ENCODE measurements around the gene MYOM1. TPM values are rescaled to one million over a fixed set of nuclear protein-coding genes. Genes with fewer than 3 reads are reported as not detected.

MYOM1 gene
- total and polyA plus RNA-seq, 10 donors = 1.2 to 6.2 (median 2.0) TPM

DNA sequence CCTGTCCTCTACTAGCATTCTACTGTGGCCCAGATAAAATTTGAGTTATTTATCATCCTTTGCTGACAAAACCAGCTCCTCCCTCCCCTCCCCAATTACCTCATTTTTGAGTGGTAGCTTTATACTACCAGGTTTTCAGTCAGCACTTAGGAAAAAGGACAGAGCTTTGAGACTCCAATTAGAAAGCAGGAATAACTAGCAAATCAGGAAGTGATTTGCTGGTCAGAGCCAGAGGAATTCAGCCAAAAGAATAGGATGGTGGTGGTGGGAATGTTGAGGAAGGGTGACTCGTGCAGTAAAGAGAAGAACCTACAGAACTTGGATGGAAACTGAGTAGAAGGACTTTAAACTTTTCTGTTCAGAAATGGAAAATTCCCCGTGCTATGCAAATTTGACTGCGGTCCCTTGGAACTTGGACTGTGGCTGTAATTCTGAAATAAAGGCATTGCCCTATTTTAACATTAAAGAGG lies 45.8 kb upstream of the MYOM1 start:
- intact Hi-C loops (cut with DNase I; ENCODE audit: low total_unique reads) = no loop called here

DNA sequence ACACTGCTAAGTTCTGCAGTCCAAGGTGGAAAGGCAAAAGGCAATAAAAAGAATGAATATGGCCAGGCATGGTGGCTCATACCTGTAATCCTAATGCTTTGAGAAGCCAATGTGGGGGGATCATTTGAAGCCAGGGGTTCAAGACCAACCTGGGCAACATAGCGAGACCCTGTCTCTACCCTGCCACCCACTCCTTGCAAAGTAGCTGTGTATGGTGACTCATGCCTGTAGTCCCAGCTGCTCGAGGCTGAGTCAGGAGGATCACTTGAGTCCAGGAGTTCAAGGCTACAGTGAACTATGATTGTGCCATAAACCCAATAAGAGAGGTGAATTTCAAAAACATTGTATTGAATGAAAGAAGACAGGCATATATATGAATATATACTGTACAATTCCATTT lies 44.6 kb upstream of the MYOM1 start:
- H3K27ac ChIP-seq = peak overlapping the region in 2 of 8 donors; percentile 40 to 95
- H3K36me3 ChIP-seq = peaks cover 0 to 8% (median 0%) of the 10 kb centered on the region in 6 donors
- DNase-seq = no peak
- intact Hi-C loops (cut with DNase I; ENCODE audit: low total_unique reads) = no loop called here
- H3K4me3 ChIP-seq = peak overlapping the region in 4 of 8 donors; percentile 5 to 96 (median 49)
- peaks cover 65 to 89% (median 82%) of the 10 kb centered on the region in 6 donors for H3K4me1 ChIP-seq
- H3K27me3 ChIP-seq (replicated peaks in 1 of 7) = no peaks in the 10 kb centered on the region
- TF ChIP-seq, protein P1, sequence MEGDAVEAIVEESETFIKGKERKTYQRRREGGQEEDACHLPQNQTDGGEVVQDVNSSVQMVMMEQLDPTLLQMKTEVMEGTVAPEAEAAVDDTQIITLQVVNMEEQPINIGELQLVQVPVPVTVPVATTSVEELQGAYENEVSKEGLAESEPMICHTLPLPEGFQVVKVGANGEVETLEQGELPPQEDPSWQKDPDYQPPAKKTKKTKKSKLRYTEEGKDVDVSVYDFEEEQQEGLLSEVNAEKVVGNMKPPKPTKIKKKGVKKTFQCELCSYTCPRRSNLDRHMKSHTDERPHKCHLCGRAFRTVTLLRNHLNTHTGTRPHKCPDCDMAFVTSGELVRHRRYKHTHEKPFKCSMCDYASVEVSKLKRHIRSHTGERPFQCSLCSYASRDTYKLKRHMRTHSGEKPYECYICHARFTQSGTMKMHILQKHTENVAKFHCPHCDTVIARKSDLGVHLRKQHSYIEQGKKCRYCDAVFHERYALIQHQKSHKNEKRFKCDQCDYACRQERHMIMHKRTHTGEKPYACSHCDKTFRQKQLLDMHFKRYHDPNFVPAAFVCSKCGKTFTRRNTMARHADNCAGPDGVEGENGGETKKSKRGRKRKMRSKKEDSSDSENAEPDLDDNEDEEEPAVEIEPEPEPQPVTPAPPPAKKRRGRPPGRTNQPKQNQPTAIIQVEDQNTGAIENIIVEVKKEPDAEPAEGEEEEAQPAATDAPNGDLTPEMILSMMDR (IDR thresholded peaks at IDR 0.05 in 8 of 11, conservative IDR thresholded peaks at IDR 0.05 in 3 of 11) = no peak
- no peak for TF ChIP-seq POLR2A (IDR thresholded peaks at IDR 0.05)
- TF ChIP-seq POLR2AphosphoS5 (IDR thresholded peaks at IDR 0.05) = no peak
- WGBS, 5 donors = 48 to 75% (median 60%) methylated on average over 2 of the region's 2 CpGs
- no peaks in the 10 kb centered on the region for H3K9me3 ChIP-seq

More for the DNA sequence above, 45.8 kb upstream of the MYOM1 start:
- 54 to 82% (median 67%) methylated on average over 3 of the region's 3 CpGs for WGBS, 5 donors
- H3K36me3 ChIP-seq = no peaks in the 10 kb centered on the region
- H3K27ac ChIP-seq = peak overlapping the region in 2 of 8 donors; percentile 10 to 32
- peaks cover 65 to 89% (median 84%) of the 10 kb centered on the region in 6 donors for H3K4me1 ChIP-seq
- no peak overlapping the region for H3K4me3 ChIP-seq
- no peaks in the 10 kb centered on the region for H3K27me3 ChIP-seq (replicated peaks in 1 of 7)
- no peaks in the 10 kb centered on the region for H3K9me3 ChIP-seq
- TF ChIP-seq POLR2A (IDR thresholded peaks at IDR 0.05) = no peak
- TF ChIP-seq, protein P1 (IDR thresholded peaks at IDR 0.05 in 8 of 11, conservative IDR thresholded peaks at IDR 0.05 in 3 of 11) = no peak
- TF ChIP-seq POLR2AphosphoS5 (IDR thresholded peaks at IDR 0.05) = no peak
- DNase-seq = no peak

DNA sequence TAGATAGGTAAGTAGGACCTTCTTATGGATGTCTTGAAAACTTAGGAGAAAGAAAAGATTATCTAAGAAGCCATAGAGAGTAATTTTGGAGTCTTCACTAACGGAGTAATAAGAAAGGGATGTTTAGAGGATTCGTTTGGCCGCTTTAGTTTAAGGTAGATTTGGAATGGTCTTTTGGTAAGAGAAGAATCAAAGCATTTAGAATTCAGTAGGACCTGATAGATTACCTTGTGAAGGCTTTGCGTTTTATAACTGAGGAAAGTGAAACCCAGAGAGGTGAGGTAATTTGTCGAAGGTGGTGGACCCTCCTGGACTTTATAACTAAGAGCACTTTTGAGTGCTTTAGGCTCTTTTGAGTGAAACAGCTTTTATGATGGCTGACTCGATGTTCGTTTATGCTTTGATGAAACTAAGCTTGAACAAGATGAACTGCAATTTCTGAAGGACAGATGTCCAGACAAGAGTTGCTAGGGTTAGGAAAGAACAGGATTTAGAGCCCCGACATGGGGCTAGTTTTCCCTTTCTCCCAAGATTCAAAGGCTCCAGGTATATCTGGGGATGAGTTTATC lies 43.4 kb upstream of the MYOM1 start:
- TF ChIP-seq POLR2AphosphoS5 (IDR thresholded peaks at IDR 0.05) (no peak), POLR2A (IDR thresholded peaks at IDR 0.05) (no peak)
- TF ChIP-seq, protein P1 (IDR thresholded peaks at IDR 0.05 in 8 of 11, conservative IDR thresholded peaks at IDR 0.05 in 3 of 11) = no peak
- 21 to 34% (median 31%) methylated on average over 8 of the region's 8 CpGs for WGBS, 5 donors
- intact Hi-C loops (cut with DNase I; ENCODE audit: low total_unique reads) = no loop called here
- Histone ChIP-seq H3K9me3 (no peaks in the 10 kb centered on the region), H3K4me1 (peaks cover 58 to 89% (median 78%) of the 10 kb centered on the region in 6 donors), H3K4me3 (peak overlapping the region; percentile 81 to 96 (median 88)), H3K27ac (peak overlapping the region; percentile 95 to 99 (median 98)), H3K27me3 (replicated peaks in 1 of 7) (no peaks in the 10 kb centered on the region), H3K36me3 (peaks cover 0 to 20% (median 6%) of the 10 kb centered on the region in 6 donors)
- DNase-seq = no peak

Measured in spleen (tissue), 11 donors.